ENCODE measurements around the gene UNC5C. TPM values are rescaled to one million over a fixed set of nuclear protein-coding genes. Genes with fewer than 3 reads are reported as not detected.

Gene UNC5C
- total RNA-seq, 1 donor from 2014 or later: 2.2 TPM

- DNase-seq (ENCODE audit: low read depth): no peak
- no peak overlapping the region for H3K4me3 ChIP-seq (ENCODE audit: low read depth, low read length)
- no peak for TF ChIP-seq CTCF (conservative IDR thresholded peaks at IDR 0.05; ENCODE audit: low read depth, low read length)
Observed at GRCh38 chr4:95476121-95476520, 72.7 kb downstream of the UNC5C start.

GRCh38 chr4:95472534-95472933 is 76.2 kb downstream of the UNC5C start:
- no peak for TF ChIP-seq CTCF (conservative IDR thresholded peaks at IDR 0.05; ENCODE audit: low read depth, low read length)
- H3K4me3 ChIP-seq (ENCODE audit: low read depth, low read length): no peak overlapping the region
- no peak for DNase-seq (ENCODE audit: low read depth)

- no peak for TF ChIP-seq CTCF (conservative IDR thresholded peaks at IDR 0.05; ENCODE audit: low read depth, low read length)
- no peak for DNase-seq (ENCODE audit: low read depth)
- no peak overlapping the region for H3K4me3 ChIP-seq (ENCODE audit: low read depth, low read length)
Observed at GRCh38 chr4:95470622-95471021, 78.2 kb downstream of the UNC5C start.

- no peak overlapping the region for H3K4me3 ChIP-seq (ENCODE audit: low read depth, low read length)
- no peak for TF ChIP-seq CTCF (conservative IDR thresholded peaks at IDR 0.05; ENCODE audit: low read depth, low read length)
Observed at GRCh38 chr4:95469617-95470016, 79.2 kb downstream of the UNC5C start.

GRCh38 chr4:95466791-95467190 is 82.0 kb downstream of the UNC5C start:
- no peak overlapping the region for H3K4me3 ChIP-seq (ENCODE audit: low read depth, low read length)
- no peak for DNase-seq (ENCODE audit: low read depth)
- TF ChIP-seq CTCF (conservative IDR thresholded peaks at IDR 0.05; ENCODE audit: low read depth, low read length): no peak

More at GRCh38 chr4:95469617-95470016, 79.2 kb downstream of the UNC5C start:
- DNase-seq (ENCODE audit: low read depth): no peak

- TF ChIP-seq CTCF (conservative IDR thresholded peaks at IDR 0.05; ENCODE audit: low read depth, low read length): no peak
- DNase-seq (ENCODE audit: low read depth): no peak
- no peak overlapping the region for H3K4me3 ChIP-seq (ENCODE audit: low read depth, low read length)
Observed at GRCh38 chr4:95465010-95465409, 83.8 kb downstream of the UNC5C start.

- DNase-seq (ENCODE audit: low read depth): no peak
- TF ChIP-seq CTCF (conservative IDR thresholded peaks at IDR 0.05; ENCODE audit: low read depth, low read length): no peak
- H3K4me3 ChIP-seq (ENCODE audit: low read depth, low read length): no peak overlapping the region
Observed at GRCh38 chr4:95462921-95463320, 85.9 kb downstream of the UNC5C start.

Data from epithelial cell of proximal tubule (primary cell).